SK-N-SH (cell line): Measurements from ENCODE around the gene CFHR3. TPM values are rescaled to one million over a fixed set of nuclear protein-coding genes. Genes with fewer than 3 reads are reported as not detected.
"Not testable (repeated sequence)": the region's sequence is repeated elsewhere in the genome, so short reads cannot be mapped to it uniquely, and the experiment has no call there.

ENCODE experiments used
- CTCF ChIA-PET: fragments of 300-600, 350-600 bp; formaldehyde crosslinking; extraction: SDS; loops from one replicate; lab custom pipeline; 2021; lab: Yijun Ruan, JAX
- POLR2A ChIA-PET: fragments of 350-600 bp; sonication (Branson Sonifier 250); formaldehyde crosslinking; extraction: SDS; loops from one replicate; lab custom pipeline; 2020; ENCODE audit warnings: antibody characterized with exemption, inconsistent platforms; lab: Yijun Ruan, JAX
- DNase-seq: peaks from one replicate; pipeline ENCODE4 v3.0.0; 2012
- H2AFZ ChIP-seq: fragments of 200-600 bp; sonication (generic); 2 replicates; pipeline ENCODE4 v1.8.1; 2016; ENCODE audit warnings: antibody characterized with exemption, mild to moderate bottlenecking, low read depth
- H3F3A ChIP-seq: fragments of 200-600 bp; sonication (generic); replicated peaks from 2 replicates; pipeline ENCODE3; 2016; ENCODE audit warnings: antibody characterized with exemption, mild to moderate bottlenecking; ENCODE audit not compliant: insufficient read depth
- H3K27ac ChIP-seq, 2 experiments: fragments of 200-500 bp in 1 of 2; fragments of 200-600 bp in 1 of 2; sonication (Bioruptor generic) in 1 of 2; sonication (generic), shearing (Covaris generic) in 1 of 2; 2 replicates each; pipeline versions ENCODE4 v1.5.1 to v1.6.1; 2014 to 2016; ENCODE audit warnings: low read depth in 2 of 2, inconsistent platforms in 1 of 2, low read length in 1 of 2, mild to moderate bottlenecking in 1 of 2, mixed read lengths in 1 of 2
- H3K27me3 ChIP-seq: fragments of 200-600 bp; sonication (generic), shearing (Covaris generic); 2 replicates; pipeline ENCODE4 v1.6.1; 2016; ENCODE audit warnings: mixed run types; ENCODE audit not compliant: insufficient read depth
- H3K36me3 ChIP-seq, 2 experiments: fragments of 200-500 bp in 1 of 2; fragments of 200-600 bp in 1 of 2; sonication (Bioruptor generic) in 1 of 2; sonication (generic) in 1 of 2; replicated peaks in 1 of 2; 2 replicates each; pipeline versions ENCODE3 to v1.5.1; 2014 to 2016; ENCODE audit warnings: low read length in 1 of 2, mild to moderate bottlenecking in 1 of 2; ENCODE audit not compliant: insufficient read depth in 2 of 2, control insufficient read depth in 1 of 2
- H3K4me1 ChIP-seq, 2 experiments: fragments of 200-500 bp in 1 of 2; fragments of 200-600 bp in 1 of 2; sonication (Bioruptor generic) in 1 of 2; sonication (generic), shearing (Covaris generic) in 1 of 2; 2 replicates each; pipeline versions ENCODE4 v1.5.1 to v1.6.1; 2014 to 2016; ENCODE audit warnings: low read depth in 1 of 2, low read length in 1 of 2, mixed run types in 1 of 2; ENCODE audit not compliant: insufficient read depth in 2 of 2, control insufficient read depth in 1 of 2
- H3K4me2 ChIP-seq: fragments of 200-600 bp; sonication (generic), shearing (Covaris generic); 2 replicates; pipeline ENCODE4 v1.6.1; 2017; ENCODE audit warnings: mixed run types
- H3K4me3 ChIP-seq, 2 experiments: fragments of 200-500 bp in 1 of 2; fragments of 200-600 bp in 1 of 2; sonication (Bioruptor generic) in 1 of 2; sonication (generic), shearing (Covaris generic) in 1 of 2; 2 replicates each; pipeline versions ENCODE4 v1.5.1 to v1.8.1; 2014 to 2016; ENCODE audit warnings: low read depth in 2 of 2, inconsistent platforms in 1 of 2, low read length in 1 of 2, mild to moderate bottlenecking in 1 of 2, mixed read lengths in 1 of 2, moderate library complexity in 1 of 2
- H3K79me2 ChIP-seq: fragments of 200-600 bp; sonication (generic); 2 replicates; pipeline ENCODE4 v1.8.1; 2017; ENCODE audit warnings: mild to moderate bottlenecking; ENCODE audit not compliant: insufficient read depth
- H3K9ac ChIP-seq: fragments of 200-600 bp; sonication (generic); 2 replicates; pipeline ENCODE4 v1.6.1; 2017; ENCODE audit warnings: mixed run types
- H3K9me2 ChIP-seq: fragments of 200-600 bp; sonication (generic); 2 replicates; pipeline ENCODE4 v1.6.1; 2017; ENCODE audit warnings: mixed run types
- H3K9me3 ChIP-seq: fragments of 200-600 bp; sonication (generic); 2 replicates; pipeline ENCODE4 v1.6.1; 2017; ENCODE audit warnings: mixed run types, mild to moderate bottlenecking, moderate library complexity
- H4K20me1 ChIP-seq: fragments of 200-600 bp; sonication (generic); 2 replicates; pipeline ENCODE4 v1.6.1; 2017; ENCODE audit warnings: mild to moderate bottlenecking, mixed run types; ENCODE audit not compliant: insufficient read depth
- CTCF ChIP-seq: fragments of 200-600 bp; sonication (generic); IDR thresholded peaks from 2 replicates; pipeline ENCODE4 v1.6.1; 2017; ENCODE audit warnings: antibody characterized with exemption, mild to moderate bottlenecking, moderate library complexity
- RAD21 ChIP-seq: IDR thresholded peaks from 2 replicates; pipeline ENCODE4 v1.6.1; 2012; ENCODE audit warnings: mild to moderate bottlenecking, low read length
- SMC3 ChIP-seq: IDR thresholded peaks from 2 replicates; pipeline ENCODE4 v1.6.1; 2012; ENCODE audit warnings: low read depth, low read length, improper control_type of control experiment
- WGBS: methylation state at CpG from one replicate; pipeline ENCODE4 v1.1.6; 2017; ENCODE audit warnings: low lambda C conversion rate; 5-methylcytosine and 5-hydroxymethylcytosine counted together
- polyA plus RNA-seq, 3 experiments: library from polyadenylated mRNA; depleted of rRNA; stranded (reverse); fragments of >200 nt; gene quantifications; 2 replicates each; pipeline ENCODE4 v1.2.3, GENCODE V29; 2012

CFHR3 gene
- polyA plus RNA-seq, 1 of the 3 experiments (the other 2 are of a cell fraction): 0.18 TPM

- H3K27me3 ChIP-seq, H3K4me3 ChIP-seq, H3F3A ChIP-seq, H2AFZ ChIP-seq, POLR2A ChIA-PET, H4K20me1 ChIP-seq, H3K27ac ChIP-seq, CTCF ChIA-PET, H3K4me2 ChIP-seq, H3K4me1 ChIP-seq, H3K9ac ChIP-seq, H3K9me2 ChIP-seq, H3K79me2 ChIP-seq, H3K36me3 ChIP-seq, DNase-seq, H3K9me3 ChIP-seq: not testable (repeated sequence)
- WGBS: no CpG with 5 or more reads among the region's 1 CpG
Measured at GRCh38 chr1:196819531-196819930, 44.9 kb downstream of the CFHR3 start, which contains the start of gene CFHR1. Gene CFHR1, plus strand, starts transcription at chr1:196819731. Its CDS starts 114 bp downstream, at chr1:196819845.

- CTCF ChIA-PET: interaction anchor here (0.6 kb wide), 1 partner anchor 558 kb away, joined by 3 read pairs; no protein-coding TSS in a partner anchor
- H3K9me2 ChIP-seq: not testable (repeated sequence)
Measured at GRCh38 chr1:196827860-196828259, 53.2 kb downstream of the CFHR3 start.

More at GRCh38 chr1:196827860-196828259, 53.2 kb downstream of the CFHR3 start:
- DNase-seq: peak; percentile 6
- H3F3A ChIP-seq, POLR2A ChIA-PET, H3K79me2 ChIP-seq, H3K4me1 ChIP-seq, H3K36me3 ChIP-seq, H3K4me2 ChIP-seq, H3K27me3 ChIP-seq, H3K4me3 ChIP-seq, H3K27ac ChIP-seq, H3K9ac ChIP-seq, H3K9me3 ChIP-seq: not testable (repeated sequence)
- 3% methylated on average over 4 of the region's 4 CpGs for WGBS
- H2AFZ ChIP-seq: peak overlapping the region; percentile 68; the same call in 1 of the 2 replicates
- peak; percentile 36; the same call in 1 of the 2 replicates for TF ChIP-seq RAD21
- TF ChIP-seq CTCF: peak; percentile 55
- TF ChIP-seq SMC3: 0 out of 2 replicates have a peak, but pooled peaks have one; percentile 21
- TF ChIP-seq, all 33 proteins: peak for 3; not testable (repeated sequence) for 30
- not testable (repeated sequence) for H4K20me1 ChIP-seq

Other genes starting within 250 kb of the CFHR3 start
- gene KCNT2, start 166.4 kb upstream of the CFHR3 start, polyA plus RNA-seq (2012; rRNA removed): 0.56 and 0.99 TPM in 2 replicates
- gene CFH, start 122.8 kb upstream of the CFHR3 start, polyA plus RNA-seq (2012; rRNA removed): 2.9 and 4.9 TPM in 2 replicates
- gene CFHR1, start 44.9 kb downstream of the CFHR3 start, polyA plus RNA-seq (2012; rRNA removed): 0.23 and 0.31 TPM in 2 replicates
- gene CFHR4, start 113.2 kb downstream of the CFHR3 start, polyA plus RNA-seq (2012; rRNA removed): 0.03 TPM in 1 of 2 replicates, not detected in the other
- not detected in 2 replicates for gene CFHR2, start 168.9 kb downstream of the CFHR3 start, polyA plus RNA-seq (2012; rRNA removed)
- gene CFHR5, start 202.7 kb downstream of the CFHR3 start, polyA plus RNA-seq (2012; rRNA removed): not detected in 2 replicates